ENCODE results near the gene B3GNT3.

B3GNT3 gene

DNA sequence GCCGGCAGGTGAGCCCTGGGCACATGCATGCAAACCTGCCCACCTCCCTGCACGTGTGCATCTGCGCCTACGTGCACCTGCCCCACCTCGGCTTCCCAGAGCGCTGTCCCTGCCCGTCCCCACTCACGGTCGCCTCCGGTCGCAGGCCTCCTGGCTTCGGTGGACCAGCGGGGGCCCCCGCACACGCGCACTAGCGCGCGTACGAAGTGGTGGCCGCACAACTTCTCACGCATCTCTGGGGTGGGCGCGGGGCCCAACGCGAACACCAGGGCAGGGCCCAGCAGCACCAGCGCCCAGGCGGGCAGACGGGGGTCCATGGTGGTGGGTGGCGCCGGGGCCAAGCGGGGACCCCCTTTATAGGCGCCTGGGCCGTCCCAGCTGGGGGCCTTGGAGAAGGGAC, 26.3 kb downstream of the B3GNT3 start, which contains the start of gene INSL3:
TSS of gene INSL3 (minus strand) at position 330 of the 400 bp plus-strand sequence. CDS start at position 317, 13 bp downstream.
- TF ChIP-seq EZH2 (optimal IDR thresholded peaks at IDR 0.05; ENCODE audit: low read depth, low read length) (no peak), EZH2phosphoT487 (IDR thresholded peaks at IDR 0.05; ENCODE audit: low read length) (no peak)
- TF ChIP-seq, protein P1, sequence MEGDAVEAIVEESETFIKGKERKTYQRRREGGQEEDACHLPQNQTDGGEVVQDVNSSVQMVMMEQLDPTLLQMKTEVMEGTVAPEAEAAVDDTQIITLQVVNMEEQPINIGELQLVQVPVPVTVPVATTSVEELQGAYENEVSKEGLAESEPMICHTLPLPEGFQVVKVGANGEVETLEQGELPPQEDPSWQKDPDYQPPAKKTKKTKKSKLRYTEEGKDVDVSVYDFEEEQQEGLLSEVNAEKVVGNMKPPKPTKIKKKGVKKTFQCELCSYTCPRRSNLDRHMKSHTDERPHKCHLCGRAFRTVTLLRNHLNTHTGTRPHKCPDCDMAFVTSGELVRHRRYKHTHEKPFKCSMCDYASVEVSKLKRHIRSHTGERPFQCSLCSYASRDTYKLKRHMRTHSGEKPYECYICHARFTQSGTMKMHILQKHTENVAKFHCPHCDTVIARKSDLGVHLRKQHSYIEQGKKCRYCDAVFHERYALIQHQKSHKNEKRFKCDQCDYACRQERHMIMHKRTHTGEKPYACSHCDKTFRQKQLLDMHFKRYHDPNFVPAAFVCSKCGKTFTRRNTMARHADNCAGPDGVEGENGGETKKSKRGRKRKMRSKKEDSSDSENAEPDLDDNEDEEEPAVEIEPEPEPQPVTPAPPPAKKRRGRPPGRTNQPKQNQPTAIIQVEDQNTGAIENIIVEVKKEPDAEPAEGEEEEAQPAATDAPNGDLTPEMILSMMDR (IDR thresholded peaks at IDR 0.05; ENCODE audit: low read length): no peak
- Histone ChIP-seq H4K20me1 (ENCODE audit: insufficient read depth, low read length) (no peaks in the 10 kb centered on the region), H3K9ac (ENCODE audit: low read length) (no peak within 1 kb of the TSS), H3K4me1 (ENCODE audit: low read length) (no peaks in the 10 kb centered on the region), H3K27me3 (replicated peaks; ENCODE audit: insufficient read depth, low read length) (peaks cover 5% of the 10 kb centered on the region; the same call in 1 of the 2 replicates), H3K36me3 (replicated peaks; ENCODE audit: insufficient read depth, low read length) (no peaks in the 10 kb centered on the region), H3K27ac (ENCODE audit: low read length) (no peak within 1 kb of the TSS), H3K9me2 (replicated peaks; ENCODE audit: insufficient read depth, low read length) (no peaks in the 10 kb centered on the region), H3K4me3 (ENCODE audit: low read length) (no peak within 1 kb of the TSS), H3K9me3 (replicated peaks; ENCODE audit: insufficient read depth, low read length) (no peaks in the 10 kb centered on the region), H2AFZ (ENCODE audit: low read length) (no peak within 1 kb of the TSS), H3F3A (ENCODE audit: insufficient read depth, low read length) (no peaks in the 10 kb centered on the region), H3K79me2 (ENCODE audit: low read length) (no peaks in the 10 kb centered on the region), H3K4me2 (ENCODE audit: low read depth, low read length) (no peak within 1 kb of the TSS)
- no peak for DNase-seq

DNA sequence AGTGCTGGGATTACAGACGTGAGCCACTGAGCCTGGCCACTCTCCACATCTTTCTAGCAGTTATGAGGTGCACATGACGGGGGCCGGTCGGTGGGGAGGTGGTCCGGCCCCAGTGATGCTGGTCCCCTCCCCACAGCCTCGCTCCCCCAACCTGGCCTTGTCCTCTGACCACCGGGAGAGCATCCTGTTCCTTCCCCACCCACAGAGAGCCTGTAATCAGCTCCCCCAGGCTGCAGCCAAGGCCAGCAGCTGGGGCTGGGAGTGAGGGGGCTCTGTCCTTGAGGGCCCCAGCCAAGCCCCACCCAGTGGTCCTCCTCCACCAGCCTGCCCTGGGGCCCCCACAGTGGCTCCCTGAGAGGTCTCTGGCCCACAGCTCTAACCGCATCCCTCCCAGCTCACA, 29.4 kb downstream of the B3GNT3 start:
- no peaks in the 10 kb centered on the region for H4K20me1 ChIP-seq (ENCODE audit: insufficient read depth, low read length)
- H3K36me3 ChIP-seq (replicated peaks; ENCODE audit: insufficient read depth, low read length): no peaks in the 10 kb centered on the region
- no peak overlapping the region for H3K4me2 ChIP-seq (ENCODE audit: low read depth, low read length)
- no peak overlapping the region for H3K27ac ChIP-seq (ENCODE audit: low read length)
- no peaks in the 10 kb centered on the region for H3K9me3 ChIP-seq (replicated peaks; ENCODE audit: insufficient read depth, low read length)
- peaks cover 5% of the 10 kb centered on the region; the same call in 1 of the 2 replicates for H3K27me3 ChIP-seq (replicated peaks; ENCODE audit: insufficient read depth, low read length)
- no peaks in the 10 kb centered on the region for H3K79me2 ChIP-seq (ENCODE audit: low read length)
- no peak overlapping the region for H2AFZ ChIP-seq (ENCODE audit: low read length)
- H3K4me1 ChIP-seq (ENCODE audit: low read length): no peaks in the 10 kb centered on the region
- H3K9me2 ChIP-seq (replicated peaks; ENCODE audit: insufficient read depth, low read length): no peaks in the 10 kb centered on the region
- H3K9ac ChIP-seq (ENCODE audit: low read length): no peak overlapping the region
- DNase-seq: no peak
- TF ChIP-seq EZH2 (optimal IDR thresholded peaks at IDR 0.05; ENCODE audit: low read depth, low read length): no peak
- TF ChIP-seq, protein P1 (IDR thresholded peaks at IDR 0.05; ENCODE audit: low read length): no peak
- no peak for TF ChIP-seq EZH2phosphoT487 (IDR thresholded peaks at IDR 0.05; ENCODE audit: low read length)
- no peaks in the 10 kb centered on the region for H3F3A ChIP-seq (ENCODE audit: insufficient read depth, low read length)
- no peak overlapping the region for H3K4me3 ChIP-seq (ENCODE audit: low read length)

DNA sequence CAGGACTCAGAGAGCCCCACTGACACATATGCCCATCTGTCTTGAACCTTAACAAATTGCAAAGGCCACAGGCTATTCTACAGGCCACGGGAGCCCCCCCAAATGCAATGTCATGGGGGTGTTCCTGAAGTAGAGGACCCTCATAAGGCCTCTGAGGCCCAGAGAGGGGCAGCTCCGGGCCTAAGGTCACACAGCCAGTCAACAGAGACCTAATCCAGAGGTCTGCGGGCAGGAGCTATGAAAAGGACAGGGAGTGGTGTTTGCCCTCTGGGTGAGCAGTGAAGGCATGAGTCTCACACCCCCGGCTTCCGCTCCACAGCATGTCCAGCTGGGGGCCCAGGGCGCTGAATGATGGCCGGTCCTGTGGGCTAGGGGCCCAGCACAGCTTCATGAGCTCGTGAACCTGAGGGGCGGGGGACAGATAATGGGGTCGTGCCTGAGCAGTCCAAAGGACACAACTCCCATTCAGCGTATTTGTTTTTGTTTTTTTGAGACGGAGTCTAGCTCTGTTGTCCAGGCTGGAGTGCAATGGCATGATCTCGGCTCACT, 31.6 kb downstream of the B3GNT3 start:
- no peak overlapping the region for H3K27ac ChIP-seq (ENCODE audit: low read length)
- H3K4me1 ChIP-seq (ENCODE audit: low read length): no peaks in the 10 kb centered on the region
- no peaks in the 10 kb centered on the region for H3F3A ChIP-seq (ENCODE audit: insufficient read depth, low read length)
- no peak overlapping the region for H3K4me2 ChIP-seq (ENCODE audit: low read depth, low read length)
- no peak for DNase-seq
- no peak for TF ChIP-seq EZH2 (optimal IDR thresholded peaks at IDR 0.05; ENCODE audit: low read depth, low read length)
- TF ChIP-seq, protein P1 (IDR thresholded peaks at IDR 0.05; ENCODE audit: low read length): no peak
- no peak for TF ChIP-seq EZH2phosphoT487 (IDR thresholded peaks at IDR 0.05; ENCODE audit: low read length)
- no peaks in the 10 kb centered on the region for H3K9me2 ChIP-seq (replicated peaks; ENCODE audit: insufficient read depth, low read length)
- no peak overlapping the region for H2AFZ ChIP-seq (ENCODE audit: low read length)
- H3K79me2 ChIP-seq (ENCODE audit: low read length): no peaks in the 10 kb centered on the region
- H3K9ac ChIP-seq (ENCODE audit: low read length): no peak overlapping the region
- no peaks in the 10 kb centered on the region for H3K36me3 ChIP-seq (replicated peaks; ENCODE audit: insufficient read depth, low read length)
- H3K9me3 ChIP-seq (replicated peaks; ENCODE audit: insufficient read depth, low read length): no peaks in the 10 kb centered on the region
- H4K20me1 ChIP-seq (ENCODE audit: insufficient read depth, low read length): no peaks in the 10 kb centered on the region
- H3K4me3 ChIP-seq (ENCODE audit: low read length): no peak overlapping the region
- H3K27me3 ChIP-seq (replicated peaks; ENCODE audit: insufficient read depth, low read length): peaks cover 5% of the 10 kb centered on the region; the same call in 1 of the 2 replicates

Measured in MM.1S (cell line).